Endothelial cell of umbilical vein (primary cell): ENCODE data around the gene PPP1R9B. TPM values are rescaled to one million over a fixed set of nuclear protein-coding genes. Genes with fewer than 3 reads are reported as not detected.

Source experiments
- BruUV-seq: library from RNA; stranded (reverse); fragments of 400-500 nt; replicated peaks from 2 replicates; lab custom pipeline; 2021; lab: Mats Ljungman, UMichigan
- CTCF ChIA-PET: fragments of 300-600, 350-600 bp; sonication (Branson Sonifier 250); formaldehyde crosslinking; loops from one replicate; lab custom pipeline; 2021; ENCODE audit warnings: antibody characterized with exemption, inconsistent platforms; lab: Charles Lee
- POLR2A ChIA-PET: fragments of 300-600, 350-600 bp; sonication (Branson Sonifier 250); formaldehyde crosslinking; loops from one replicate; lab custom pipeline; 2021; ENCODE audit warnings: antibody characterized with exemption, inconsistent platforms; lab: Charles Lee
- DNase-seq: peaks from one replicate; pipeline ENCODE4 v3.0.0-alpha.2; 2011; ENCODE audit warnings: low read depth, low spot score
- FAIRE-seq: peaks from 2 replicates; lab custom pipeline; 2011; peaks lifted over from hg19 to GRCh38; lab: Jason Lieb, UNC
- H2AFZ ChIP-seq: 2 replicates; pipeline ENCODE4 v1.6.0; 2012; ENCODE audit warnings: low read depth, low read length, control low read depth, inconsistent platforms
- H3K27ac ChIP-seq: 2 replicates; pipeline ENCODE4 v1.5.1; 2011; ENCODE audit warnings: low read depth, mild to moderate bottlenecking, control low read depth, low read length, moderate library complexity; ENCODE audit not compliant: insufficient read depth
- H3K27me3 ChIP-seq, 2 experiments: 2 replicates each; pipeline versions ENCODE4 v1.6.0 to v1.6.1; 2011; ENCODE audit warnings: low read length in 2 of 2, mixed read lengths in 1 of 2; ENCODE audit not compliant: control insufficient read depth in 2 of 2, insufficient read depth in 2 of 2
- H3K36me3 ChIP-seq, 2 experiments: 2 replicates in 1 of 2; 3 replicates in 1 of 2; pipeline ENCODE4 v1.5.1; 2011; ENCODE audit warnings: low read length in 2 of 2, mild to moderate bottlenecking in 1 of 2, moderate library complexity in 1 of 2; ENCODE audit not compliant: control insufficient read depth in 2 of 2, insufficient read depth in 2 of 2; ENCODE audit errors: extremely low read depth in 1 of 2
- H3K4me1 ChIP-seq: 3 replicates; pipeline ENCODE4 v1.5.1; 2011; ENCODE audit warnings: mild to moderate bottlenecking, low read length; ENCODE audit not compliant: control insufficient read depth, insufficient read depth; ENCODE audit errors: extremely low read depth
- H3K4me2 ChIP-seq: 2 replicates; pipeline ENCODE4 v1.6.1; 2011; ENCODE audit warnings: low read length, control low read depth, mixed read lengths; ENCODE audit not compliant: insufficient read depth
- H3K4me3 ChIP-seq, 3 experiments: fragments of 200-600 bp in 1 of 3; sonication (generic), shearing (Covaris generic) in 1 of 3; replicated peaks in 1 of 3; 2 replicates each; pipeline ENCODE4 v1.5.1; 2011 to 2016; ENCODE audit warnings: control low read depth in 3 of 3, low read length in 3 of 3, mild to moderate bottlenecking in 2 of 3, inconsistent platforms in 1 of 3, low read depth in 1 of 3, moderate library complexity in 1 of 3; ENCODE audit not compliant: insufficient read depth in 1 of 3
- H3K79me2 ChIP-seq: 2 replicates; pipeline ENCODE4 v1.6.0; 2012; ENCODE audit warnings: low read length, inconsistent platforms; ENCODE audit not compliant: control insufficient read depth, insufficient read depth
- H3K9ac ChIP-seq: replicated peaks from 2 replicates; pipeline ENCODE3; 2011; ENCODE audit warnings: low read length, control low read depth; ENCODE audit not compliant: insufficient read depth; ENCODE audit errors: extremely low read depth
- H3K9me1 ChIP-seq: replicated peaks from 3 replicates; pipeline ENCODE4 v1.6.0; 2011; ENCODE audit warnings: mild to moderate bottlenecking, low read length; ENCODE audit not compliant: control insufficient read depth, insufficient read depth; ENCODE audit errors: extremely low read depth
- H3K9me3 ChIP-seq: replicated peaks from 2 replicates; pipeline ENCODE4 v1.5.1; 2012; ENCODE audit warnings: low read length, inconsistent platforms; ENCODE audit not compliant: control insufficient read depth, insufficient read depth
- H4K20me1 ChIP-seq: replicated peaks from 2 replicates; pipeline ENCODE3; 2011; ENCODE audit warnings: mild to moderate bottlenecking, low read length; ENCODE audit not compliant: control insufficient read depth, insufficient read depth; ENCODE audit errors: extremely low read depth
- EZH2 ChIP-seq: IDR thresholded peaks from 2 replicates; pipeline ENCODE4 v1.6.1; 2012; ENCODE audit warnings: borderline replicate concordance, low read depth, mild to moderate bottlenecking, moderate library complexity, low read length, inconsistent platforms; ENCODE audit not compliant: severe bottlenecking
- FOS ChIP-seq: IDR thresholded peaks from 2 replicates; pipeline ENCODE4 v1.6.1; 2011; ENCODE audit warnings: mild to moderate bottlenecking, low read length, moderate library complexity, borderline replicate concordance; ENCODE audit not compliant: insufficient read depth
- GATA2 ChIP-seq: IDR thresholded peaks from 2 replicates; pipeline ENCODE4 v1.7.0; 2011; ENCODE audit warnings: low read depth, mild to moderate bottlenecking, moderate library complexity, mixed read lengths, low read length; ENCODE audit not compliant: insufficient read length, insufficient read depth
- JUN ChIP-seq: IDR thresholded peaks from 2 replicates; pipeline ENCODE4 v1.6.1; 2011; ENCODE audit warnings: borderline replicate concordance, low read depth; ENCODE audit not compliant: insufficient read length, insufficient read depth
- MAX ChIP-seq: IDR thresholded peaks from 2 replicates; pipeline ENCODE4 v1.6.1; 2011; ENCODE audit not compliant: insufficient read depth, insufficient read length
- MYC ChIP-seq: IDR thresholded peaks from one replicate; pipeline ENCODE4 v1.6.1; 2011; ENCODE audit warnings: mild to moderate bottlenecking, low read depth, low read length
- POLR2A ChIP-seq: IDR thresholded peaks from 2 replicates; pipeline ENCODE4 v1.6.1; 2012; ENCODE audit warnings: low read depth, mild to moderate bottlenecking, control low read depth, low read length
- POLR2AphosphoS5 ChIP-seq: IDR thresholded peaks from 2 replicates; pipeline ENCODE4 v1.6.1; 2012; ENCODE audit warnings: low read depth, mild to moderate bottlenecking, control low read depth, low read length, moderate library complexity; ENCODE audit not compliant: insufficient read depth
- dilution Hi-C: fragments of 300-500 bp; cut with MboI; formaldehyde crosslinking; loops from one replicate; pipeline ENCODE4 v1.15.0; 2019; ENCODE audit warnings: low sequenced_read_pairs; ENCODE audit not compliant: extremely low pct_ligation_motif_present
- intact Hi-C: fragments of 100-400 bp; cut with micrococcal nuclease; formaldehyde crosslinking; loops from one replicate; pipeline ENCODE4 v1.10.0; 2022
- polyA plus RNA-seq, 4 experiments: library from polyadenylated mRNA; depleted of rRNA in 3 of 4; stranded (reverse) in 3 of 4; unstranded in 1 of 4; fragments of >200 nt; gene quantifications; 2 replicates each; pipeline versions ENCODE4 v1.2.1 to v1.2.3, GENCODE V29; 2011 to 2012; ENCODE audit warnings: missing spikeins in 1 of 4
- total RNA-seq: library from RNA; stranded (reverse); gene quantifications from 2 replicates; pipeline ENCODE4 v1.2.3, GENCODE V29; 2021
- TF ChIP-seq, protein P1 (sequence below), 2 donors: IDR thresholded peaks; 1 replicate in 1 of 2; 2 replicates in 1 of 2; pipeline ENCODE4 v1.5.1; 2011; ENCODE audit warnings: low read length in 2 of 2, mild to moderate bottlenecking in 2 of 2, moderate library complexity in 2 of 2, control low read depth in 1 of 2, inconsistent platforms in 1 of 2, low read depth in 1 of 2; ENCODE audit not compliant: insufficient read depth in 1 of 2; ENCODE audit errors: extremely low read depth in 1 of 2

Gene PPP1R9B
- total and polyA plus RNA-seq, 2 donors (not counting 3 experiments of a cell fraction or from before 2014, with no cell fraction given): 20.1 to 60.2 TPM

GRCh38 chr17:50183421-50183994, 33.0 kb upstream of the PPP1R9B start:
- DNase-seq (no peak), FAIRE-seq (no peak)
- Histone ChIP-seq H3K9me1 (no peaks in the 10 kb centered on the region), H2AFZ (no peak overlapping the region), H3K9me3 (no peaks in the 10 kb centered on the region), H3K27me3 (no peaks in the 10 kb centered on the region), H3K79me2 (no peaks in the 10 kb centered on the region), H3K9ac (no peak overlapping the region), H3K27ac (no peak overlapping the region), H3K4me2 (no peak overlapping the region), H4K20me1 (no peaks in the 10 kb centered on the region), H3K4me1 (peaks cover 3% of the 10 kb centered on the region), H3K4me3 (no peak overlapping the region), H3K36me3 (no peaks in the 10 kb centered on the region)
- ChIA-PET POLR2A (no interaction called here), CTCF (interaction anchor here (0.6 to 1.3 kb wide), 2 partner anchors 9 to 14 kb away, joined by 3 read pairs; no protein-coding TSS in a partner anchor)
- dilution Hi-C loops: no loop called here
- intact Hi-C loops: no loop called here
- BruUV-seq: no TSS peak
- TF ChIP-seq FOS: no peak
- no peak for TF ChIP-seq MAX
- TF ChIP-seq, protein P1, sequence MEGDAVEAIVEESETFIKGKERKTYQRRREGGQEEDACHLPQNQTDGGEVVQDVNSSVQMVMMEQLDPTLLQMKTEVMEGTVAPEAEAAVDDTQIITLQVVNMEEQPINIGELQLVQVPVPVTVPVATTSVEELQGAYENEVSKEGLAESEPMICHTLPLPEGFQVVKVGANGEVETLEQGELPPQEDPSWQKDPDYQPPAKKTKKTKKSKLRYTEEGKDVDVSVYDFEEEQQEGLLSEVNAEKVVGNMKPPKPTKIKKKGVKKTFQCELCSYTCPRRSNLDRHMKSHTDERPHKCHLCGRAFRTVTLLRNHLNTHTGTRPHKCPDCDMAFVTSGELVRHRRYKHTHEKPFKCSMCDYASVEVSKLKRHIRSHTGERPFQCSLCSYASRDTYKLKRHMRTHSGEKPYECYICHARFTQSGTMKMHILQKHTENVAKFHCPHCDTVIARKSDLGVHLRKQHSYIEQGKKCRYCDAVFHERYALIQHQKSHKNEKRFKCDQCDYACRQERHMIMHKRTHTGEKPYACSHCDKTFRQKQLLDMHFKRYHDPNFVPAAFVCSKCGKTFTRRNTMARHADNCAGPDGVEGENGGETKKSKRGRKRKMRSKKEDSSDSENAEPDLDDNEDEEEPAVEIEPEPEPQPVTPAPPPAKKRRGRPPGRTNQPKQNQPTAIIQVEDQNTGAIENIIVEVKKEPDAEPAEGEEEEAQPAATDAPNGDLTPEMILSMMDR (IDR thresholded peaks at IDR 0.05; ENCODE audit: extremely low read depth in 1 of 2, insufficient read depth in 1 of 2, low read depth in 1 of 2, low read length in 2 of 2): no peak
- no peak for TF ChIP-seq POLR2AphosphoS5
- TF ChIP-seq GATA2: no peak
- TF ChIP-seq MYC: no peak
- no peak for TF ChIP-seq EZH2
- no peak for TF ChIP-seq JUN
- no peak for TF ChIP-seq POLR2A
